ENCODE measurements around the gene CASP8.

DNA sequence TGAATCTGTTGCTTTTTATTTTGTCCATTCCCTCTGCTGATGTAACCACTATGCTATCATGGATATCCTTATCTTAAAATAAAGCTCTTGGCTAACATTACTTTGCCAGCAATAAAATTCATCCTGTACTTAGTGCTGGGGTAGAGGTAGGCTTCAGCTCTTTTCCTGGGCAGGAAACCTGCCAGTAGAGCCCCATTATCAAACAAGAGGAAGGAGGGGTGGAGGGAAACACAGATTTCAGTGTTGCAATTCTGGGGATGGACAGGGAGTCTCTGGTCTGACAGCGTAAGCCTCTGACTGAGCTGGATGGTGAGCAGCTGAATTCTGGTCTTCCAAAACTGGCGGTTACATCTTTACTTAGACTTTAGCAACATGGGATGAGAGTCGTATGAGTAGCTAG is 47.5 kb downstream of the CASP8 start:
- no peak for TF ChIP-seq LEF1 (IDR thresholded peaks at IDR 0.05; ENCODE audit: borderline replicate concordance)
- no peak for TF ChIP-seq BHLHE40 (IDR thresholded peaks at IDR 0.05; ENCODE audit: borderline replicate concordance)
- TF ChIP-seq SP1 (IDR thresholded peaks at IDR 0.05) = no peak

All from HEK293T (cell line).